Activated naive CD4-positive, alpha-beta T cell treated with anti-CD3 and anti-CD28 coated beads, Interleukin-2, amount 50 U/mL, for 16 hours (primary cell): ENCODE results near the gene FLRT1.
"Not testable (repeated sequence)": the region's sequence is repeated elsewhere in the genome, so short reads cannot be mapped to it uniquely, and the experiment has no call there.

Source experiments
- DNase-seq: peaks from one replicate; pipeline ENCODE4 v3.0.0-alpha.2; 2020

Gene FLRT1

GRCh38 chr11:64027651-64028397 is 7.9 kb upstream of the FLRT1 start:
- DNase-seq, result no peak

- no peak for DNase-seq
Observed at GRCh38 chr11:64028398-64029115, 7.2 kb upstream of the FLRT1 start.

GRCh38 chr11:64029773-64030172 is 6.0 kb upstream of the FLRT1 start:
- DNase-seq, result no peak

- DNase-seq, result no peak
Observed at GRCh38 chr11:64031001-64031400, 4.7 kb upstream of the FLRT1 start.

GRCh38 chr11:64032050-64032449 is 3.7 kb upstream of the FLRT1 start:
- DNase-seq, result no peak

- DNase-seq, result no peak
Observed at GRCh38 chr11:64034411-64034811, 1.3 kb upstream of the FLRT1 start.

- DNase-seq, result no peak
Observed at GRCh38 chr11:64035081-64035524, 628 bp upstream of the FLRT1 start.

- DNase-seq, result no peak
Observed at GRCh38 chr11:64036087-64037026, 626 bp downstream of the FLRT1 start.

GRCh38 chr11:64037027-64037634 is 1.4 kb downstream of the FLRT1 start:
- DNase-seq, result no peak

- no peak for DNase-seq
Observed at GRCh38 chr11:64038500-64038899, 2.8 kb downstream of the FLRT1 start.

- DNase-seq, result no peak
Observed at GRCh38 chr11:64039012-64039665, 3.4 kb downstream of the FLRT1 start.

GRCh38 chr11:64040684-64041322 is 5.1 kb downstream of the FLRT1 start:
- no peak for DNase-seq

GRCh38 chr11:64041846-64042245 is 6.1 kb downstream of the FLRT1 start:
- DNase-seq, result no peak

GRCh38 chr11:64042301-64042700 is 6.6 kb downstream of the FLRT1 start:
- DNase-seq, result no peak

- DNase-seq, result no peak
Observed at GRCh38 chr11:64043545-64043944, 7.8 kb downstream of the FLRT1 start.

GRCh38 chr11:64044730-64045393 is 9.1 kb downstream of the FLRT1 start:
- DNase-seq, result no peak

- no peak for DNase-seq
Observed at GRCh38 chr11:64045700-64046099, 10.0 kb downstream of the FLRT1 start.

GRCh38 chr11:64047373-64047772 is 11.6 kb downstream of the FLRT1 start:
- DNase-seq, result not testable (repeated sequence)

GRCh38 chr11:64048042-64048854 is 12.5 kb downstream of the FLRT1 start:
- DNase-seq, result no peak

- no peak for DNase-seq
Observed at GRCh38 chr11:64049509-64049908, 13.8 kb downstream of the FLRT1 start.
